Peyer's patch (tissue), 4 donors: ENCODE measurements around the gene RUFY3.

Experiments used
- CTCF ChIP-seq, 6 experiments: fragments of 450-650 bp in 4 of 6; fragments of 200-600 bp in 2 of 6; sonication (generic) in 1 of 6; IDR thresholded peaks; one replicate each; pipeline ENCODE4 v1.5.1; 2017 to 2019; ENCODE audit warnings: antibody characterized with exemption in 6 of 6, mild to moderate bottlenecking in 3 of 6, moderate library complexity in 1 of 6
- POLR2A ChIP-seq, 2 donors: fragments of 450-650 bp; IDR thresholded peaks; one replicate each; pipeline ENCODE4 v1.5.1; 2017; ENCODE audit warnings: antibody characterized with exemption in 2 of 2, mild to moderate bottlenecking in 2 of 2, moderate library complexity in 2 of 2

GRCh38 chr4:70714079-70714887, 7.5 kb upstream of the RUFY3 start:
- no peak for TF ChIP-seq POLR2A (IDR thresholded peaks at IDR 0.05)
- no peak for TF ChIP-seq CTCF (IDR thresholded peaks at IDR 0.05)
